HG03280 (cell line): ENCODE measurements around the gene DDX31.

Source experiments
- ATAC-seq: cut with Tn5 transposase; IDR thresholded peaks from one replicate; pipeline ENCODE4 v1.9.1; 2021; ENCODE audit warnings: mild to moderate bottlenecking, moderate library complexity; ENCODE audit not compliant: unreplicated experiment

The DDX31 gene

GRCh38 chr9:132597073-132597775 is 72.6 kb downstream of the DDX31 start:
- ATAC-seq, result no peak

DNA sequence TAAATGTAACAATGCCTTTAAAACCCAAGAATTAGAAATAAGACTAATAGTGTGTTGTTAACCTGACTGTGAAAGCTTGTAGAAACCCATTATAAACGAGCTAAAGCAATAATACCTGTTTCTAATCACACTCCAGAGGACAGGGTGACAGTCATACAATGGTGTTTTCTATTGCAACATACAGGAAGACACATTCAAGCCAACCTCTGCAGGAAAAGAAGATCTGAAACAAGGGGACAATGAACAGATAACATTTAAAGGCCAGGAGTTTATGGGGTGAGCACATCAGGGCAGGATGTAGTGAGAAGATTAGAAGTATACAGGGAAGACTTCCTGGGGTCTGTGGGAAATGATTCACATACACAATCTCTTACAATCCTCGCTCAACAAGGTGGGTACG is 73.6 kb downstream of the DDX31 start:
- no peak for ATAC-seq

- ATAC-seq, result no peak
These were observed 74.5 kb downstream of the DDX31 start for GRCh38 chr9:132595319-132595718.

DNA sequence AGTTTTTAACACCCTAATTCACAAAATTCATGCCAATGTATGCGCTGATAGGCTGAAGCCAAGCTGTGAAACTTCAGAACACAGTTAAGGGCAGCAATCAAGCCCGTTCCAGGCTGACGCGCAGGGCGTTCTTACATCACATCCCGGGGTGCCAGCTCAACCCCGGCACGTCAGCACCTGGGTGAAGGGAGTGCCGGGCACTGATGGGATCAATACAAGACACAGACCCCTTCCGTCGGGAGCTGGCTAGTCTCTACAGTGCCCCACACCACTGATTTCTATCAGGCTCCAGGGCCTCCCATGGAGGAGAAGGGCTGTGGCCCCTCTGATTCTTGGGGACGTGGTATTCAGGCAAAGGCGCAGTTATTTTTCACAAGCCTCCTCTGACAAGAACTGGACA is 75.4 kb downstream of the DDX31 start:
- ATAC-seq, result no peak

- no peak for ATAC-seq
These were observed 77.3 kb downstream of the DDX31 start for GRCh38 chr9:132592451-132592850.

- no peak for ATAC-seq
These were observed 78.0 kb downstream of the DDX31 start for GRCh38 chr9:132591751-132592314.

- ATAC-seq, result no peak
These were observed 78.5 kb downstream of the DDX31 start for GRCh38 chr9:132591244-132591643.

DNA sequence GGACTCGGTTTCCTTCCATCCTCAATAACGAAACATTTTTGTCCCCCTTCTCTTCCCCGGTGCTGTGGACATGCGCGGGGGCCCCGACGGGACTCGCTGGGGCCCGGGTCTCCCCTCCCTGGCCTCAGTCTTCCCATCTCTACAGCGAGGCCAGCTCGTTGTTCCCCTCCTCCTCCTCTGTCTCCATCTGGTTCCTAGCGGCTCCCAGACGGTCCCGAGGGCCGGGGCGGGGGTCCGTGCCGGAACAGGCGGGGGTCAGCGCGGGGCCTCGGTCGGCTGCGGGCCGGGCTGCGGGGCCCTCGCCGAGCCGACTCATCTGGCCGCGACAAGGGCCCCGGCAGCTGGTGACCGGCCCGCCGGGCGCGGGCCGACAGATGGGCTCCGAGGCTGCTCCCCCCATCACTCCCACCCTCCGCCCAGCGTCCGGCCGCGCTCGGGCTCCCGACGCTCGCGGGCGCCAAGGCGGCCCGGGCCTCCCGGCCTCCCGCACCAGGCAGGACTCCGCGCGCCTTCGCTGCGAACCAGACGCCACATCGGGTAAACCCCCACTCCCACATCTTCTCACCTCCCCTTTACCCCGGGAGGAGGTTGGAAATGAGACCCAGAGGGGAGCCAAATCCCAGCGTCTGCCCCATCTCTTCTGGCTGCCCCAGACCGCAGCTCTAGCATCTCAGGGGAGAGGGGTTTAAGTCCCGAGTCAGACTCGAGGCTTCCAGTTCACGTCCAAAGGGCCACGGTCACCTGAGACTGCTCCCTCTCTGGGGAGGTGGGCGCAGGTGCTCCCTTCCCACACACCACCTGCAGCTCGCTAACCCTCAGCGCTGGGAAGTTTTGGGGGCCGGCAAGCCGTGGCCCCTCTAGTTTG is 79.2 kb downstream of the DDX31 start:
- ATAC-seq, result no peak

DNA sequence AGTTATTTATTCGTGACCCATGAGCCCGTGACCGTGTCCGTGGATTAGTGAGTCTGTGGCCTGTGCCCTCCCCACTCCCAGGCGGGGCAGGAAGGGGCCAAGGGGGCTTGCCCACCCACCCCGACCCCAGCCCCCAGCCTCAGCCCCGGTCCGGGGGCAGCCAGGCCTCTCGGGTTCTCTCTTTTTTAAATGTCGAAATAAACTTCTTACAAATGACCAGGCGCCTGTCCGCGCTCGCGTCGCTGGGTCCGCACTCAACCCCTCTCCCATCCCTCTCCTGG is 79.8 kb downstream of the DDX31 start:
- ATAC-seq, result no peak

GRCh38 chr9:132589148-132590036 is 80.4 kb downstream of the DDX31 start:
- ATAC-seq, result no peak

DNA sequence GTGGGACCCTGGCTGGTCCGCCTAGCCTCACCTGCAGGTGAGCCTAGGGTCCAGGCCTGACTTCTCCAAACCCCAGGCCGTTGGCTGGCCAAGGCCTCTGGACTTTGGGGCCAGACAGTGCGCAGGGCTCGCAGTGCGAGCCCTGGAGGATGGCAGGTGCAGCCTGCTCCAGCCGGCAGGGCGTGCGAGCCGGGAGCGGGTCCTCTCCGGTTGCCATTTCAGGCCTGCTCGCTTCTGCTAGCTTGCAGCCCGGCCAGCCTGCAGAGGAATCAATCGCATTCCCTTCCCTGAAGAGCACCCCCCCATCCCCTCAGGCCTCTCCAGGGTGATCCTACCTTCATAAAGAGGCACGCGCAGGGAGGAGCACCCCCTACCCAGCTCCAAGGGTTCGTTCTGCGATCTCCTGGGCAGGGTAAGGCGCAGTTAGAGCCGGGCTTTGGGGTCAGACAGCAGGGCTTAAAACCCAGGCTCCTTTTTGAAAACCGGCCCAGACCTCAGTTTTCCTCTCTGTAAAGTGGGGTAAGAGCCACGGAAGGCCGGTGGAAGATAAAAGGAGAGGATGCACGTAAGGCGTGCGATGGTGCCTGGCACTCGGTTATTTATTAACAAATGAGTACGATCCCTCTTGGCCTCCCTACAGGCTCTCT is 81.2 kb downstream of the DDX31 start:
- ATAC-seq, result no peak

GRCh38 chr9:132588098-132588497 is 81.7 kb downstream of the DDX31 start:
- ATAC-seq, result no peak

DNA sequence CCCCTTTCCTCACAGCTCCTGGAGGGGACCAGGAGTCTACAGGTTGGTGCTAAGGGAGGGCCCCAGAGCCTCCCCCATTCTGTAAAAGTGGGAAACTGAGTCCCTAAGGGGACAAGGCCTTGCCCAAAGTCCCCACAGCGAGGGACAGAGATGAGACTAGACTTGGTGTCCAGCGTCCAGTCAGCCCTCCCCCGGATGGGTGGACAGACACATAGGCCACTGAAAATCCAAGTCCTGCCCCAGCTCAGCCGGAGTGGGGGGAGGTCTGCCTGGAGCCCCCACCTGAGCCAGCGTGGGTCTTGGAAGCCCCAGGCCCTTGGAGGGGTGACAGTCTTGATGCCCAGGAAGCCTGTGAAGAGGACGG is 82.2 kb downstream of the DDX31 start:
- ATAC-seq, result no peak

DNA sequence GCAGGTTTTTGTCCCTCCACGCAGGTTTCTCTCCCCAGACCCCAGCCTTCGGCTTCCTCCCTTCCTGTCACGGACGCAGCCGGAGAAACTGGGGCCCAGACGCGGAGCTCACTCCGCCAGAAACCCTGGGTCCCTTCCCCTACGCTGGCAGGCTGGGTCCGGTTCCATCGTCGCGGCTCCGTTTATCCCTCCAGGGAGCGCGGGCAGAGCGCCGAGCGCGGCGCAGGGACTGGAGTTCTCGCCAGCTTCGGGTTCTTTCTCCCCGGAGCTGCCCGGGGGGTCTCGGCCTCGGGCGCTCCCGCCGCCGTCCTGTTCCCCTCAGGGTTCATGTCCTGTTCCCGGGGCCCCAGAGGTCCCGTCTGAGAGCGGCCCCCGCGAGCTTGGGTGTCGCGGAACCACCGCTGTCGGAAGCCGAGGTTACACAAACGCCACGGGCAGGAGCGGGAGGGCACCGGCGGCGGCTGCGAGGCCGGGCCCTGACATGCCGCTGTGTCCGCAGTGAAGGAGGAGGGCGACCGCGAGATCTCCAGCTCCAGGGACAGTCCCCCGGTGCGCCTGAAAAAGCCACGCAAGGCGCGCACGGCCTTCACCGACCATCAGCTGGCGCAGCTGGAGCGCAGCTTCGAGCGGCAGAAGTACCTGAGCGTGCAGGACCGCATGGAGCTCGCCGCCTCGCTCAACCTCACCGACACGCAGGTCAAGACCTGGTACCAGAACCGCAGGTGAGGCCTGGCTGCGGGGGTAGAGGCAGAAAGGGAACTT is 82.8 kb downstream of the DDX31 start:
- no peak for ATAC-seq

- ATAC-seq, result no peak
These were observed 83.6 kb downstream of the DDX31 start for GRCh38 chr9:132585954-132586829.

- no peak for ATAC-seq
These were observed 84.9 kb downstream of the DDX31 start for GRCh38 chr9:132584601-132585560.

DNA sequence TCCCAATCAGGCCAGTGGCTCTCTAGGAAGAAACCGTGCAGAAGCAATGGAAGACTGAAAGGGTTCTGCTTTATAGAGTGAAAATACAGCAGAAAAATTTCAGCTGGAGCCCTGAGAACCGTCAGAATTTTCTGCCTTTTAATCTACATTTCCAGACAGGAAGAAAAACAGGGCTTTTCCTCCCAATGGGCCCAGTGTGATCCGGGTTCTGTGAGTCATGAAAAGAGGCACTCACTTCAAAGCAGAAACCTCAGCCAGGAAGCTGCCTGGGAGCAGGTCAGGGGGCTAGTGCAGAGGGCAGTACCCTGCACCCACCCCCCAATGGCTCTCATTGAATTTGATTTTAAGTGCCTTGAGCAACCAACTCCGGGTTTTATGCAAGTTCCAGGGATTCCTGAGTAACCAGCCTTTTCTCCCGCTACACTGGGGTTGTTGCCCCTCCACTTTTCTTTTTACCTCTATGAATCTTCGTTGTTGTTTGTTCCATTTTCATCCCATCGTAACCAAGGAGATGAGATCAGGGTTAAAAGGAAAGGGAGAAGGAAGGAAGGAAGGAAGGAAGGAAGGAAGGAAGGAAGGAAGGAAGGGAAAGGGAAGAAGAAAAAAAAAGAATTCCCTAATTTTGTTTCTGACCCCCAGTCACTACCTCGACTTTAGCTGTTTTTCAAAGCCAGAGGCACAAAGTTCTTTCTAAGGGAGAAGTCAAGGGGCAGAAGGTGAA is 86.0 kb downstream of the DDX31 start:
- ATAC-seq, result no peak
